Measurements from ENCODE around the gene GAPT.

The GAPT gene

DNA sequence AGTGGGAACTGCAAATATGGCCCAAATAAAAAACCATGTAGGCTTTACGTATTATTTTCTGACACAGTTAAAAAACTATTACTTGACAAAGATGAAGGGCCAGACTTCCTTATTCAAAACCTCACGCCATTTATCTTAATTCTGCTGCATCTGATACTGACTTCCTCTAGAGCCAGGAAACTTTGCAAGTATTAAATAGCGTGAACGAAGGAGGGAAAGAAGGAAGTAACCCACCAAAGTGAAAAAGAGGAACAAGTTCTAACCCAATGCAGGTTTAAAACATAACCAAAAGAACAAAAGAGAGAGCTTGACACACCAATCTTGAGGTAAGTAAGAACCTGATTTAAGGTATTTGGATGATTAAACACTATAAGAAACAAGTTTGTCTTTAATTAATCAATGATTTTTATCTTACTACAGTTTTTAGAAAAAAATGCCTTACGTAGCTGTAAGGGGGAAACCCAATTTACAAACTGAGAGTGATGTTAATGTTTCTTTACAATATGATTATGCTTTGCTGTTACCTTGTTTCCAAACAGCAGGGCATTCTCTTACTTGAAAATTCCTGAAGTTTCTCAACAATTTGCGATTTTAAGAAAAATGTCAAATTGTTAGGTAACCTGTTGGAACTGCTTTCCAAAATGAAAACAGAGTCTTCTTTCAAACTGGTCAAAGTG lies at the start of gene GAPT:
TSS of gene GAPT (plus strand) at position 220 of the 677 bp plus-strand sequence. CDS start 3,102 bp downstream, outside the sequence.
- peak within 1 kb of the TSS; percentile 9 for H3K4me3 Mint-ChIP-seq
- H3K36me3 Mint-ChIP-seq (ENCODE audit: insufficient read depth), result peaks cover 2% of the 10 kb centered on the region
- DNase-seq (ENCODE audit: low spot score in 2 of 2) (no peak), ATAC-seq (replicated peaks; ENCODE audit: extremely low read depth, poor library complexity, severe bottlenecking) (no peak)
- H3K27me3 Mint-ChIP-seq, result peaks cover 26% of the 10 kb centered on the region
- no peaks in the 10 kb centered on the region for H3K9me3 Mint-ChIP-seq
- no peaks in the 10 kb centered on the region for H3K4me1 Mint-ChIP-seq
- no peak within 1 kb of the TSS for H3K27ac Mint-ChIP-seq (ENCODE audit: low read depth)

DNA sequence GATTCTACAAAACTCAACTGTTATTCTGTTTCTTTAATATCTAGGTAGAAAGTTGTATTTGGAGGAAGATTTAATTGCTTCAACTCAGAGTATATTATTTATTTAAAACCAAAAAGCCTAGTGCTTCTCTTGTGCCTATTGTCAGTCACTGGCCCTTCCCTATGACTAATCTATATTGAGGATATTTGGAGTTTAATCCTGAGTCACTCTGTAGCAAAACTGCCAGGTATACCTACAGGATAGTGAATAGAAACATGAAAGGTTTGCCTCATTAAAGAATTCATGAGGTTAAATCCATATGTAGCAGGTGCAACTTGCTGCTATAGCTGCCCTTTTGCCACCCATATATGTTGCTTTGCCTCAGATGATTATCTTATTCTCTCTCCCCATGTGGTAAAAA lies 46.4 kb upstream of the GAPT start:
- H3K4me1 Mint-ChIP-seq, result no peaks in the 10 kb centered on the region
- H3K27ac Mint-ChIP-seq (ENCODE audit: low read depth), result no peak overlapping the region
- ATAC-seq (replicated peaks; ENCODE audit: extremely low read depth, poor library complexity, severe bottlenecking) (no peak), DNase-seq (ENCODE audit: low spot score in 2 of 2) (no peak)
- peaks cover 2% of the 10 kb centered on the region for H3K36me3 Mint-ChIP-seq (ENCODE audit: insufficient read depth)
- H3K27me3 Mint-ChIP-seq, result peaks cover 13% of the 10 kb centered on the region
- no peaks in the 10 kb centered on the region for H3K9me3 Mint-ChIP-seq
- H3K4me3 Mint-ChIP-seq, result no peak overlapping the region

DNA sequence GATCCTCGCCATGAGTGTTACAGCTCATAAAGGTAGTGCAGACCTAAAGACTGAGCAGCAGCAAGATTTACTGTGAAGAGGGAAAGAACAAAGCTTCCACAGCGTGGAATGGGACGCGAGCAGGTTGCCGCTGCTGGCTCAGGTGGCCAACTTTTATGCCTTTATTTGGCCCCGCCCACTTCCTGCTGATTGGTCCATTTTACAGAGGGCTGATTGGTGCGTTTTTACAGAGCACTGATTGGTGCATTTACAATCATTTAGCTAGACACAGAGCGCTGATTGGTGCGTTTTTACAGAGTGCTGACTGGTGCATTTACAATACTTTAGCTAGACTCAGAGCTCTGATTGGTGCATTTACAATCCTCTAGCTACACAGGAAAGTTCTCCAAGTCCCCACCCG lies 45.2 kb upstream of the GAPT start:
- Mint-ChIP-seq H3K4me1 (no peaks in the 10 kb centered on the region), H3K27ac (ENCODE audit: low read depth) (no peak overlapping the region), H3K36me3 (ENCODE audit: insufficient read depth) (peaks cover 2% of the 10 kb centered on the region), H3K27me3 (peaks cover 13% of the 10 kb centered on the region), H3K4me3 (no peak overlapping the region), H3K9me3 (no peaks in the 10 kb centered on the region)
- DNase-seq (ENCODE audit: low spot score in 2 of 2), result no peak
- no peak for ATAC-seq (replicated peaks; ENCODE audit: extremely low read depth, poor library complexity, severe bottlenecking)

DNA sequence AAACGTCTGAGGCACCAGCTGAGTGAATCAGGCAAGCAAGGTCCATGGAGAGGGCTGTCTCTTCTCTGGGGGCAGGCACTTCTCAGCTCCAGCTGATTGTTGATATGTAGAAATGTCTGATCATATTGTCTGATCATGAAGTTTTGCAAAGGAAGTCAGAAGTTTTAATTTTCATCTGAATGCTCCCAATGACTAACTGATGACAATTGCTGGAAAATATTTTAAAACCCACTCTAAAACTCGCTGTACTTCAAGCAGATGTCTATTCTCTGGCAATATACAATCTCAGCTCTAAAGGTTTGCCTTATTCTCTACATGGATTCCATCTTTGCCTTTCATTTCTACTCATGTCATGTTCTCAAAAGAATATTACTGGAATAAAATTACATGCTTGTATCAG lies 44.0 kb upstream of the GAPT start:
- no peak for DNase-seq (ENCODE audit: low spot score in 2 of 2)
- Mint-ChIP-seq H3K27ac (ENCODE audit: low read depth) (no peak overlapping the region), H3K27me3 (peaks cover 23% of the 10 kb centered on the region), H3K9me3 (no peaks in the 10 kb centered on the region), H3K4me1 (no peaks in the 10 kb centered on the region), H3K4me3 (no peak overlapping the region), H3K36me3 (ENCODE audit: insufficient read depth) (peaks cover 2% of the 10 kb centered on the region)
- ATAC-seq (replicated peaks; ENCODE audit: extremely low read depth, poor library complexity, severe bottlenecking), result no peak

DNA sequence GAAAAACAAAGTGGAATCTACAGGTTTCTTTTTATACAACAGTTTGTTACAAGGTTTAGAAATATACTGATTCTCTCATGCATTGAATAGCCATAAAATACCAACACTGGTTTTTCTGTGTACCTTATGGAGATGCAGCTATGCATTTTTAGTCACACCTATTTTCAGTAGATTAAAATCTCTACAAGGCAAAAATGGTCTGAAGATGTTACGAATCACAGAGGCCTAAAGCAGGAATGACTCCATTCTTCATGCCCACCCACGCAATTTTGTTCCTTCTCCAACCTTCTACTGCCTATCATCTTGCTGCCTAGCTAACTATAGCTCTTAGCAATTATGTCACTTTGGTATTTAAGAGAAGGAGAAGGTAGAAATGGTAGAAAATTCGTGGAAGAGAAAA lies 41.2 kb upstream of the GAPT start:
- Mint-ChIP-seq H3K9me3 (no peaks in the 10 kb centered on the region), H3K27me3 (peaks cover 31% of the 10 kb centered on the region), H3K36me3 (ENCODE audit: insufficient read depth) (peaks cover 2% of the 10 kb centered on the region), H3K4me3 (no peak overlapping the region), H3K4me1 (no peaks in the 10 kb centered on the region), H3K27ac (ENCODE audit: low read depth) (no peak overlapping the region)
- ATAC-seq (replicated peaks; ENCODE audit: extremely low read depth, poor library complexity, severe bottlenecking) (no peak), DNase-seq (ENCODE audit: low spot score in 2 of 2) (no peak)

DNA sequence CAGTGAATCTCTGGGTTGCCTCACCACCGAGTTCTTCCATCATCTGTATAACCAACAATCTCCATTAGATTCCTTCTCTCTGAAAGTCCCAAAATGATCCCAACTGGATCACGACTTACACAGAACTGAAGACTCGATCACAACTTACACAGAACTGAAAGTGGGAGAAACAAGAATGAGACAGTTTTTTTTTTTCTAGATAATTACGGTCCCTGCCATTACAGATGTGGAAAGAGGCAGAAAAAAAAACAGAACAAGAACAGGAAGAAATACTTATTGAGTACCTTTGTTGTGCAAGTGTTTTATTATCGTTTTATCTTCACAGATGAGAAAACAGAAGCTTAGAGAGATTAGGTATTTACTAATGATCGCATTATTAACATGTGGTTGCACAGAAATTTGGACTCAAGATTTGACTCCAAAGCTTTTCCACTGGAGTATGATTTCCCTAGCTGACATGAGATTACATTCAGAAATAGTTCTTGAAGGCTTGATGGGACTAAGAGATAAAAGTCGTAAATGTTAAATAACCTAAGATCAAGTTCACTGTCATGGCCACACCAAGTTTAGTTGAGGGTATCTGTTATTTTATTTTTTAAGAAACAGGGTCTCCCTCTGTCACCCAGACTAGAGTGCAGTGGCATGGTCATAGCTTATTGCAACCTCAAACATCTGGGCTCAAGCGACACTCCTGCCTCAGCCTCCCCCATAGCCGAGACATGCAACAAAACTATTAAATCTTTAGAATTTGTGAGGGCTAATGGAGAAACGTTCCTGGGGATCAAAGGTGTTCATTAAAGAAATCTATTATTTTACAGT lies 40.2 kb upstream of the GAPT start:
- Mint-ChIP-seq H3K36me3 (ENCODE audit: insufficient read depth) (peaks cover 2% of the 10 kb centered on the region), H3K9me3 (no peaks in the 10 kb centered on the region), H3K27me3 (peaks cover 29% of the 10 kb centered on the region), H3K4me3 (no peak overlapping the region), H3K27ac (ENCODE audit: low read depth) (no peak overlapping the region), H3K4me1 (no peaks in the 10 kb centered on the region)
- DNase-seq (ENCODE audit: low spot score in 2 of 2) (no peak), ATAC-seq (replicated peaks; ENCODE audit: extremely low read depth, poor library complexity, severe bottlenecking) (no peak)

DNA sequence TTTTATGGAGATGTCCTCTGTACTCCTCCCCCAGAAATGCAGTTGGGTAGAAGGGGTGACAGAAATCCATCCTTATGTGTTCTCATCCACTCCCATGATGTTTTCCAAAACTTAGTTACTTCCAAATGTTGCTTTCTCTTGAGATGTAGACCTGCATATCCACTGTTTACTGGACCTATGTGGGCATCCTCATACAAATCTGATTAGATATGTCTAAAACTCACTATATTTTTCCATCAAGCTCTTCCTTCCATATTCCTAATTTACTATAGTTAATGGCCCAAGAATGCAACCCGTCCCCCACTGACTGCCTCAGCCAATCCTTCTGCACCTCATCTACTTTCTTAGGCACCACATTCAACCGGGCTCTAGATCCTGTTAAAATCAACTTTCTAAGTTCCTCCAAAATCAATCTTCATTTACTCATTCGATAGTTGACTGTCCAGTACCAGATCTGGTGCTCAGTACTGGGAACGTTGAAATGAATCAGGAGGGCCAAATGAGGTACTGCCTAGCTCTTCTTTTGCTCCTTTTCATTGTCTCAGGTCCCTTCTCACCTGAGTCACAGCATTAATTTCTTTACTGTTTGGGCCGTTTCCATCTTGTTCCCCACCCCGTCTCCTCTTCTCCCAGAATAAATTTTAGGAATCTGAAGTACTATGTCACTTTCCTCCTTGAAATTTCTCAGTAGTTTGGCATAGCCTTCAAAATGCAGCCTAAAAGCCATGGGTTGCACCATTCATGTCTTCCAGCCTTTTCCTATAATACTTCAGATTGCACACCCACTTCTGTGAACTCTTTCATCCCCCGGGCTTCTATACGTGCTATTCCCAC lies 39.3 kb upstream of the GAPT start:
- no peaks in the 10 kb centered on the region for H3K9me3 Mint-ChIP-seq
- peaks cover 20% of the 10 kb centered on the region for H3K27me3 Mint-ChIP-seq
- DNase-seq (ENCODE audit: low spot score in 2 of 2), result no peak
- H3K27ac Mint-ChIP-seq (ENCODE audit: low read depth), result no peak overlapping the region
- no peak for ATAC-seq (replicated peaks; ENCODE audit: extremely low read depth, poor library complexity, severe bottlenecking)
- peaks cover 1% of the 10 kb centered on the region for H3K36me3 Mint-ChIP-seq (ENCODE audit: insufficient read depth)
- no peak overlapping the region for H3K4me3 Mint-ChIP-seq
- H3K4me1 Mint-ChIP-seq, result no peaks in the 10 kb centered on the region

DNA sequence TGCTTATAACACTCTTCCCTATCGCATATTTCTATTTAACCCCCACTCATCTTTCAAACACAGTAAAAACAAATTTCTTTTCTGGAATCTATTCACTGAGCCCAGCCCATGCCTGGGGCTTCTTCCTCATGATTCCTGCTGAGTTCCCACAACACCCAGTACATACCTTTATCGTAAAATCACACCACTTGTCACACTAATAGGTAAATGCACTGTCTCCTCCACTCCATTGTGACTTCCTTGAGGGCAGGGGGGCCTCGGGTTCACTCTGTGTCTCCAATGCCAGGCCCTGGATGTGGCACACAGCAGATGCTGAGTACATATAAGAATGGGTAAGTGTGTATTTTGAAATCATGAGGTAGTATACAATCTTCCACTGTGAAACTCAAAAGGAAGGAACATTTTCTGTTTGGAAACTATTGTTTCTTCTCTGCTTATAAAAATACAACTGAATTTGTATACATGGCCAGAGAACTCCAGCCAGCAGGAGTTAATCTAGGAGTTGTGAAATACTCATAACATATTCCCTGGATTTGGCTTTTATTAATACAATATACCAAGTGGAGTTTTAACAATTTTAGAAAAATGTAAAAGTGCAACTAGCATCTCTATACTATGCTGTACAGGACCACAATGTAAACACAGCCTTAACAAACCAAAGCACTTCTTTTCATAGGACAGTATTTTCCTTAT lies 38.5 kb upstream of the GAPT start:
- Mint-ChIP-seq H3K4me3 (no peak overlapping the region), H3K36me3 (ENCODE audit: insufficient read depth) (no peaks in the 10 kb centered on the region), H3K4me1 (no peaks in the 10 kb centered on the region), H3K27me3 (peaks cover 19% of the 10 kb centered on the region), H3K27ac (ENCODE audit: low read depth) (no peak overlapping the region), H3K9me3 (no peaks in the 10 kb centered on the region)
- DNase-seq (ENCODE audit: low spot score in 2 of 2), result no peak
- ATAC-seq (replicated peaks; ENCODE audit: extremely low read depth, poor library complexity, severe bottlenecking), result no peak

DNA sequence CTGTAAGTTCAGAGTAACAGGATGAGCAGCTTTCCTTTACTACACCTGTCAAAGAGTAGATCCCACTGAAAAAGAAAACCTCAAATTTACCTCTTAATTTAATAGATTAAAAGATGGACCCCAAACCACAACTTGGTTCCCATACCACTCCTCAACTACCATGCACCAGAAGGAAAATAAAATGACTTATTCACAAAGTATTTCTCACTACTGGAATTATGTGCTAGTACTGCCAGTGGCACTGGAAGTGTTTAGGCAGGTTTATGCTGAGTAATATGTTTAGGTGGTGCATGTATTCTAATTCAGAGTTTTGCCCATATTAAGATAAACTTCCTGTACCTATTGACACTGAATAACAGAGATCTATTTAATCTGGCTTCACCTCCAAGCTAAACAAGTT lies 37.9 kb upstream of the GAPT start:
- no peaks in the 10 kb centered on the region for H3K4me1 Mint-ChIP-seq
- peaks cover 25% of the 10 kb centered on the region for H3K27me3 Mint-ChIP-seq
- H3K4me3 Mint-ChIP-seq, result no peak overlapping the region
- no peak for ATAC-seq (replicated peaks; ENCODE audit: extremely low read depth, poor library complexity, severe bottlenecking)
- H3K9me3 Mint-ChIP-seq, result no peaks in the 10 kb centered on the region
- no peak for DNase-seq (ENCODE audit: low spot score in 2 of 2)
- H3K36me3 Mint-ChIP-seq (ENCODE audit: insufficient read depth), result peaks cover 3% of the 10 kb centered on the region
- no peak overlapping the region for H3K27ac Mint-ChIP-seq (ENCODE audit: low read depth)

DNA sequence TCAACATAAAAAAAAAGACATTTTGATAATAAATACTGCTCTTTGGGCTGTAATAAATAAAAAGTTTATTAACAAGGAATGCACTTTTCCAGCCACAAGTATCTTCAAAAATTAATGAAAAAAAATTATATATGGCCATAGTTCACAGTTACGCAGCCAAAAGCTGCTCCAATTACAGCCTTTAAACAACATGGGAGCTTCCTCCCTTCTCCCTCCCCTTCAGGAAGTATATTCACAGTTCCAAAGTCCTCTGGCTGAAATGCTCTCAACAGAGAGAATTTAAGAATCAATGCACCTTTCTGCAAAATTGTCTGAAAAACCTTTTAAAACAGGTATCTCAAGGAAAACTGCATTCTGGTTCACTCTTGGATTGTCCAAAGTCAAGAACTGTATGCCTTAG lies 37.2 kb upstream of the GAPT start:
- Mint-ChIP-seq H3K36me3 (ENCODE audit: insufficient read depth) (peaks cover 3% of the 10 kb centered on the region), H3K9me3 (no peaks in the 10 kb centered on the region), H3K4me3 (no peak overlapping the region), H3K27ac (ENCODE audit: low read depth) (no peak overlapping the region), H3K4me1 (peaks cover 4% of the 10 kb centered on the region), H3K27me3 (peaks cover 32% of the 10 kb centered on the region)
- ATAC-seq (replicated peaks; ENCODE audit: extremely low read depth, poor library complexity, severe bottlenecking) (no peak), DNase-seq (ENCODE audit: low spot score in 2 of 2) (no peak)

DNA sequence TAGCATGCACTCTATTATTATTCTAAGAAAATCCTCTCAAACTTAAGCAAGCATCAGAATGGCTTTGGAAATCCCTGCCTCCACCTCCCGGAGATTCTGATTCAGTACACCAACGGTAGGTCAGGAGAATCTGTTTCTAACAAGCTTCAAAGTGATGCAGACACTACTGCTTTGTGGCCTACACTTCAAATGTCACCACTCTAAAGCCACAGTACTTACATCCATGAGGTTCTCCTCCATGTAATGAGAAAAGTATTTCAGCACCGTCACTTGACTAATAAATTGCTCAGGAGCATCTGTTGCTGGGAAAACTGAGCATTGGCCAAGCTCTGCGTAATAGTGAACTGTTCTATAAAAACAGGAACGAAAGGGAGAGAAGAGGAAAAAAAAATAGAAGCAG lies 36.2 kb upstream of the GAPT start:
- peaks cover 7% of the 10 kb centered on the region for H3K4me1 Mint-ChIP-seq
- no peak overlapping the region for H3K27ac Mint-ChIP-seq (ENCODE audit: low read depth)
- no peaks in the 10 kb centered on the region for H3K9me3 Mint-ChIP-seq
- ATAC-seq (replicated peaks; ENCODE audit: extremely low read depth, poor library complexity, severe bottlenecking), result no peak
- H3K4me3 Mint-ChIP-seq, result no peak overlapping the region
- peaks cover 9% of the 10 kb centered on the region for H3K36me3 Mint-ChIP-seq (ENCODE audit: insufficient read depth)
- peaks cover 34% of the 10 kb centered on the region for H3K27me3 Mint-ChIP-seq
- DNase-seq (ENCODE audit: low spot score in 2 of 2), result no peak

DNA sequence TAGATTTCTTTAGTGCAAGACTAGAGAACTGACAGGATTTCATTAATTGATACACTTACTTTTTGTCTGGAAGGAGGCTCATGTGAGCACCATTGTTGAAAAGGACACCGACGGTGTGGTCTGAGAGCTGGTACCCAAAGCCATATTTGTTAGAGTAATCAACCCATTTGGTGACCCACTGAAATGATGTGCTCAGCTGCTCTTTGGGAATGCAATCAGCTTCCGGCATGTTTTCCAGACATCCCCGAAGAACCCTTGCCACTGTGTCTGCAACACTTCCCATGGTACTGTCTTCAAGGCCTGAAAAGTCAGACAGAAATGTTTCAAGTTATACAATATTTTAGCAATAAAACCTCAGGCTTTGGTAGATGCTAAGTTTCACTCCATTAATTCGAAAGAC lies 35.8 kb upstream of the GAPT start:
- Mint-ChIP-seq H3K9me3 (no peaks in the 10 kb centered on the region), H3K4me3 (no peak overlapping the region), H3K27ac (ENCODE audit: low read depth) (no peak overlapping the region), H3K27me3 (peaks cover 34% of the 10 kb centered on the region), H3K4me1 (peaks cover 7% of the 10 kb centered on the region), H3K36me3 (ENCODE audit: insufficient read depth) (peaks cover 9% of the 10 kb centered on the region)
- ATAC-seq (replicated peaks; ENCODE audit: extremely low read depth, poor library complexity, severe bottlenecking) (no peak), DNase-seq (ENCODE audit: low spot score in 2 of 2) (no peak)
